ENCODE data around the gene EDN3. TPM values are rescaled to one million over a fixed set of nuclear protein-coding genes. Genes with fewer than 3 reads are reported as not detected.

EDN3 gene
- not detected in 2 replicates for total RNA-seq

GRCh38 chr20:59300333-59301081 is at the start of gene EDN3:
Gene EDN3 (plus strand): TSS chr20:59300611. CDS start chr20:59300813, 202 bp downstream.

Other genes starting within 250 kb of the EDN3 start
- not detected in 2 replicates for gene ZNF831, start 136.8 kb upstream of the EDN3 start, total RNA-seq